Loucy (cell line): ENCODE data around the gene CCM2L.
A peak's percentile ranks its signal among the peaks of the same experiment; 100 is the strongest.

ENCODE experiments used
- H2AFZ ChIP-seq: fragments of 200-600 bp; sonication (generic); 2 replicates; pipeline ENCODE4 v1.6.0; 2016; ENCODE audit warnings: antibody characterized with exemption, mild to moderate bottlenecking, low read length, moderate library complexity
- H3F3A ChIP-seq: fragments of 200-600 bp; 2 replicates; pipeline ENCODE4 v1.6.0; 2016; ENCODE audit warnings: antibody characterized with exemption, low read depth, mild to moderate bottlenecking
- H3K27me3 ChIP-seq: fragments of 200-600 bp; sonication (generic); 2 replicates; pipeline ENCODE4 v1.6.1; 2014; ENCODE audit warnings: low read length, mild to moderate bottlenecking; ENCODE audit not compliant: insufficient read depth, poor library complexity, severe bottlenecking
- H3K36me3 ChIP-seq: fragments of 200-600 bp; sonication (generic); 2 replicates; pipeline ENCODE4 v1.6.1; 2016; ENCODE audit warnings: low read length; ENCODE audit not compliant: insufficient read depth
- H3K4me1 ChIP-seq: fragments of 200-600 bp; sonication (generic); 2 replicates; pipeline ENCODE4 v1.5.1; 2014; ENCODE audit warnings: low read length, mild to moderate bottlenecking; ENCODE audit not compliant: insufficient read depth, poor library complexity, severe bottlenecking
- H3K4me2 ChIP-seq: fragments of 200-600 bp; sonication (generic); 2 replicates; pipeline ENCODE4 v1.6.0; 2014; ENCODE audit warnings: antibody characterized with exemption, low read length, low read depth, mild to moderate bottlenecking; ENCODE audit not compliant: poor library complexity, severe bottlenecking
- H3K4me3 ChIP-seq: fragments of 200-600 bp; sonication (generic); 2 replicates; pipeline ENCODE4 v1.5.1; 2014; ENCODE audit warnings: low read length, mild to moderate bottlenecking, mixed read lengths; ENCODE audit not compliant: poor library complexity, severe bottlenecking
- H3K79me2 ChIP-seq: fragments of 200-600 bp; sonication (generic); 2 replicates; pipeline ENCODE4 v1.6.1; 2014; ENCODE audit warnings: low read length; ENCODE audit not compliant: insufficient read depth
- H3K9ac ChIP-seq: fragments of 200-600 bp; sonication (generic); 2 replicates; pipeline ENCODE4 v1.6.0; 2014; ENCODE audit warnings: mild to moderate bottlenecking, low read depth, low read length, moderate library complexity; ENCODE audit not compliant: poor library complexity, severe bottlenecking
- H3K9me2 ChIP-seq: fragments of 200-600 bp; sonication (generic); replicated peaks from 2 replicates; pipeline ENCODE4 v1.6.1; 2016; ENCODE audit warnings: low read depth, low read length, mixed read lengths
- H3K9me3 ChIP-seq: fragments of 200-600 bp; sonication (generic); 2 replicates; pipeline ENCODE4 v1.6.1; 2014; ENCODE audit warnings: mild to moderate bottlenecking, antibody characterized with exemption, low read length, low read depth; ENCODE audit not compliant: insufficient read depth
- H4K20me1 ChIP-seq: fragments of 200-600 bp; sonication (generic); 2 replicates; pipeline ENCODE4 v1.6.0; 2014; ENCODE audit warnings: antibody characterized with exemption, low read length, mild to moderate bottlenecking; ENCODE audit not compliant: insufficient read depth, poor library complexity, severe bottlenecking
- EZH2phosphoT487 ChIP-seq: fragments of 200-600 bp; IDR thresholded peaks from 2 replicates; pipeline ENCODE4 v1.6.1; 2018; ENCODE audit warnings: antibody characterized with exemption, mild to moderate bottlenecking, moderate library complexity, borderline replicate concordance
- TF ChIP-seq, protein P1 (sequence below): fragments of 200-600 bp; sonication (generic); conservative IDR thresholded peaks from 2 replicates; pipeline ENCODE4 v1.5.1; 2014; ENCODE audit warnings: mild to moderate bottlenecking, antibody characterized with exemption, low read length

The CCM2L gene

DNA sequence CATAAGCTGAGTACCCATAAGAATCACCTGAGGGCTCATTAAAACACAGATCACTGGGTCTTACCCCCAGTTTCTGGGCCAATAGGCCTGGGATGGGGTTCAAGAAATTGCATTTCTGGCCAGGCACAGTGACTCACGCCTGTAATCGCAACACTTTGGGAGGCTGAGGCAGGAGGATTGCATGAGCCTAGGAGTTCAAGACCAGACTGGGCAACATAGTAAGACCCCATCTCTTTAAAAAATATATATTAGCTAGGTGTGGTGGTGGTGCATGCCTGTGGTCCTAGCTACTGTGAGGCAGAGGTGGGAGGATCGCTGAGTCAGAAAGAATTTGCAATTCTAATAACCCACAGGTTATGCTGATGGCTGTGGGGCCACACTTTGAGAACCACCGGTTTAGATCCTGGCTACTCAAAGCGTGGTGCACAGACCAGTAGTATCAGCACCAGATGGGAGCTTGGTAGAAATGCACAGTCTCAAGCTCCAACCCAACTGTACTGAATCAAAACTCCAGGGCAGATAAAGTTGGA is 2.0 kb downstream of the CCM2L start:
- Histone ChIP-seq H3K4me2 (no peak overlapping the region), H3K9me3 (no peaks in the 10 kb centered on the region), H3K9ac (no peak overlapping the region), H3K79me2 (no peaks in the 10 kb centered on the region), H3K36me3 (no peaks in the 10 kb centered on the region), H3F3A (no peaks in the 10 kb centered on the region), H4K20me1 (no peaks in the 10 kb centered on the region), H3K4me1 (peaks cover 15% of the 10 kb centered on the region), H2AFZ (no peak overlapping the region), H3K27me3 (no peaks in the 10 kb centered on the region), H3K4me3 (no peak overlapping the region), H3K9me2 (no peaks in the 10 kb centered on the region)
- TF ChIP-seq, protein P1, sequence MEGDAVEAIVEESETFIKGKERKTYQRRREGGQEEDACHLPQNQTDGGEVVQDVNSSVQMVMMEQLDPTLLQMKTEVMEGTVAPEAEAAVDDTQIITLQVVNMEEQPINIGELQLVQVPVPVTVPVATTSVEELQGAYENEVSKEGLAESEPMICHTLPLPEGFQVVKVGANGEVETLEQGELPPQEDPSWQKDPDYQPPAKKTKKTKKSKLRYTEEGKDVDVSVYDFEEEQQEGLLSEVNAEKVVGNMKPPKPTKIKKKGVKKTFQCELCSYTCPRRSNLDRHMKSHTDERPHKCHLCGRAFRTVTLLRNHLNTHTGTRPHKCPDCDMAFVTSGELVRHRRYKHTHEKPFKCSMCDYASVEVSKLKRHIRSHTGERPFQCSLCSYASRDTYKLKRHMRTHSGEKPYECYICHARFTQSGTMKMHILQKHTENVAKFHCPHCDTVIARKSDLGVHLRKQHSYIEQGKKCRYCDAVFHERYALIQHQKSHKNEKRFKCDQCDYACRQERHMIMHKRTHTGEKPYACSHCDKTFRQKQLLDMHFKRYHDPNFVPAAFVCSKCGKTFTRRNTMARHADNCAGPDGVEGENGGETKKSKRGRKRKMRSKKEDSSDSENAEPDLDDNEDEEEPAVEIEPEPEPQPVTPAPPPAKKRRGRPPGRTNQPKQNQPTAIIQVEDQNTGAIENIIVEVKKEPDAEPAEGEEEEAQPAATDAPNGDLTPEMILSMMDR = no peak
- no peak for TF ChIP-seq EZH2phosphoT487

GRCh38 chr20:32013326-32013725 is 3.1 kb downstream of the CCM2L start:
- Histone ChIP-seq H3K9me3 (no peaks in the 10 kb centered on the region), H3K4me3 (no peak overlapping the region), H3K27me3 (no peaks in the 10 kb centered on the region), H3K79me2 (no peaks in the 10 kb centered on the region), H4K20me1 (no peaks in the 10 kb centered on the region), H3K4me1 (peaks cover 4% of the 10 kb centered on the region), H2AFZ (no peak overlapping the region), H3K4me2 (no peak overlapping the region), H3K9me2 (no peaks in the 10 kb centered on the region), H3K9ac (no peak overlapping the region), H3F3A (no peaks in the 10 kb centered on the region), H3K36me3 (no peaks in the 10 kb centered on the region)
- TF ChIP-seq, protein P1 = no peak

GRCh38 chr20:32017711-32018251 is 7.5 kb downstream of the CCM2L start:
- H3K4me2 ChIP-seq = no peak overlapping the region
- H3K27me3 ChIP-seq = no peaks in the 10 kb centered on the region
- H3K9me2 ChIP-seq = no peaks in the 10 kb centered on the region
- H3K4me1 ChIP-seq = peaks cover 13% of the 10 kb centered on the region
- no peaks in the 10 kb centered on the region for H3F3A ChIP-seq
- H3K36me3 ChIP-seq = no peaks in the 10 kb centered on the region
- no peaks in the 10 kb centered on the region for H4K20me1 ChIP-seq
- no peak overlapping the region for H3K9ac ChIP-seq
- H3K79me2 ChIP-seq = no peaks in the 10 kb centered on the region
- TF ChIP-seq, protein P1 = peak; percentile 32
- no peak for TF ChIP-seq EZH2phosphoT487
- H3K9me3 ChIP-seq = no peaks in the 10 kb centered on the region
- no peak overlapping the region for H2AFZ ChIP-seq
- no peak overlapping the region for H3K4me3 ChIP-seq
